Nephron (organoid): ENCODE data around the gene GCK.

Source experiments
- H3K27ac Mint-ChIP-seq, 3 experiments: 2 replicates each; pipeline ENCODE4 v1.8.0; 2020; ENCODE audit warnings: mixed read lengths in 3 of 3, mild to moderate bottlenecking in 2 of 3, moderate library complexity in 1 of 3
- H3K27me3 Mint-ChIP-seq: 2 replicates; pipeline ENCODE4 v1.8.0; 2021; ENCODE audit warnings: low read depth, mild to moderate bottlenecking, moderate library complexity, mixed read lengths
- H3K36me3 Mint-ChIP-seq: 2 replicates; pipeline ENCODE4 v1.8.0; 2020; ENCODE audit warnings: low read depth, mixed read lengths
- H3K4me1 Mint-ChIP-seq: 2 replicates; pipeline ENCODE4 v1.8.0; 2020; ENCODE audit warnings: mixed read lengths
- H3K4me3 Mint-ChIP-seq, 3 experiments: 2 replicates each; pipeline ENCODE4 v1.8.0; 2020; ENCODE audit warnings: mild to moderate bottlenecking in 3 of 3, mixed read lengths in 3 of 3, moderate library complexity in 2 of 3
- H3K9me3 Mint-ChIP-seq: 2 replicates; pipeline ENCODE4 v1.8.0; 2020; ENCODE audit warnings: mixed read lengths
- CTCF ChIP-seq, 3 experiments: fragments of 200-600 bp; sonication (generic); IDR thresholded peaks; one replicate each; pipeline ENCODE4 v1.5.0; 2021; ENCODE audit warnings: antibody characterized with exemption in 3 of 3; ENCODE audit not compliant: unreplicated experiment in 3 of 3

GCK gene

DNA sequence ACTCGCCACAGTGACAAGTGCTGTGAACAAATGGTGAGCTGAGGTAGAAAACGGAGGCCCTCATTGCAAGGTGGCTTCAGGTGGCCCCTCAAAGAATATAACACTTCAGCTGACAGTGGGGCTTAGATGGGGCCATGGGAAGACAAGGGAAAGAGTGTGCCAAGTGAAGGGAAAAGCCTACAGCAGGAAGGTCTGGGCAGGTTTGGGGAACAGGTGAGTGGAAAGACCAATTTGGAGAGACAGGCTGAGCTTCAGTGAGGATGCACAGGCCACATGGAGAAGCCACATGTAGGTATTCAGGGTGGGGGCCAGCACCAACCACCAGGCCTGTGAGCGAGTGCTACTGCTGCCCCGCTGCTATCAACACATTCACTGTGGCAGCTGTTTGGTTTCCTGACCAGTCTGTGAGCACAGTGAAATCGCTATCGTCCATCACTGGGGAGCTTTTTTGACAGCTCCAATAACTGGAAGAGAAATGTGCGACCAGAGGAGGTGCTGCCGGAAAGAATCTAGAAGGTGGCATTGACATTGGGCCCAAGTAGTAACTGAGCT, 69.3 kb downstream of the GCK start:
- H3K4me3 Mint-ChIP-seq: peak overlapping the region; percentile 46 to 70 (median 56)
- peaks cover 29% of the 10 kb centered on the region for H3K4me1 Mint-ChIP-seq
- peak overlapping the region in 1 of 3 experiments; percentile 28 for H3K27ac Mint-ChIP-seq
- H3K27me3 Mint-ChIP-seq: no peaks in the 10 kb centered on the region
- no peaks in the 10 kb centered on the region for H3K9me3 Mint-ChIP-seq
- TF ChIP-seq CTCF (IDR thresholded peaks at IDR 0.05; ENCODE audit: unreplicated experiment in 3 of 3): no peak
- peaks cover 41% of the 10 kb centered on the region for H3K36me3 Mint-ChIP-seq

DNA sequence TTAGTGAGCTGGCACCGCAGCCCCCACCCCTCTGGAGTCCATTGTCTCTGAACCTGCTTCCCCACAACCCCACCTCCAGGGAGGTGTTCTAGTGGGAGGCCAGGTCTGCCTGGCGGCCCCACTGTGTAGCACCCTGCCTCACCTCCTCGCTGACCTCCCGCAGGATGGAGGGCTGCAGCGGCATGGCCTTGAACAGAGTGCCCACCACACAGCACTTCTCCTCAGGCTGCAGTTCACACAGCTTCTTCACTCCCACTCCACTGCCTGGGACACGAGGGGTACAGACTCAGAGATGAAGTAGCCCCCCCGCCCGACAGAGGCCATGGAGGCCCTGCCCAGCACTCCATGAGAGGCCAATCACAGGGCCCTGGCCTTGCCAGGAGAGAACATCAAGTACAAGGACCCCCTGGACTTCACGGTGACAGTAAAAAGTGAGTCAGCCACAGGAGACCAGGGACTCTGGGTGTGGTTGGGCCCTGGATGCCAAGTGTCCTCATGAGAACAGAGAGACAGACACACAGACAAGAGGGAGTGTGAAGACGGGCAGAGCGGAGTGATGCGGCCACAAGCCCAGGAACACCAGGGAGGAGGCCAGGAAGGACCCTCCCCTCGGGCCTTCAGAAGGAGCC, 71.3 kb downstream of the GCK start:
- no peaks in the 10 kb centered on the region for H3K27me3 Mint-ChIP-seq
- peaks cover 58% of the 10 kb centered on the region for H3K36me3 Mint-ChIP-seq
- no peaks in the 10 kb centered on the region for H3K9me3 Mint-ChIP-seq
- H3K4me1 Mint-ChIP-seq: peaks cover 38% of the 10 kb centered on the region
- H3K4me3 Mint-ChIP-seq: no peak overlapping the region
- TF ChIP-seq CTCF (IDR thresholded peaks at IDR 0.05; ENCODE audit: unreplicated experiment in 3 of 3): no peak
- H3K27ac Mint-ChIP-seq: no peak overlapping the region

DNA sequence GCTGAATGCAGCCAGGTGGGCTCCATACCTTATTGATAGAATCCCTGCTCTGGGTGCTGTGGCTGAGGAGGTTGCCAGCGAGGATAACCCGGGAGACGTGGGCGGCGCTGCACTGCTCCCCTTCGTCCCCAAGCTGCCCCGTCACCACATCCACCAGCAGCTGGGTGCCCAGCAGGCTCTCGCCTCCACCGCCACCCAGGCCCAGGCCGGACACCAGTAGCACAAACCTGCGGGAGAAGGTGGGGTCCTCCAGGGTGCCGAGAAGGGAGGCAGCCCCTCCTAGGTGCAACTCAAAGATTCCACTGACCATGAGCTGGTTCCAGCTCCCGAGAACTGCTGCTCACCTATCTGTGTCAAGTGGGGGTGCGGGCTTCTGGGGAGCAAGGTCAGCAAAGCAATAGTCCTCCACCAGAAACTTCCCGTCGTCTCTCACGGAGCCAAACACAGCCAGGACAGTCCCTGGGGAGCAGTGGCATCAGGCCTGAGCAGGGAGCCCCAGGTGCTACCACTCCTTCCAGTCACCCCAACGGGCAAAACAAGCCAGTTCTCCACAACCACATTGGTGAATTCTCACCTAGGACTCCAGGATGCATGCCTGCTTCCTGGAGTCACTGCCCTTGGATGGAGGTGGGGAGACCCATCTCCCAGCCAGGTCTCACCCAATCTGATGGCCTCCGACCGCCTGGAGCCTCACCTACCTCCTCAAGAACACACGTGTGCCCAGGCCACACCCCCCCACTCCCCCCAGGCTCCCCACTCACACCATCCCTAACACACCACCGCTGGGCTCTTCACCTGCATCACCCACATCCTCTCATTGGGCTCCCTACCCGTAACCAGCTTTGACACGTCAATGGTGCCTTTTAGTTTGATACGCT, 72.2 kb downstream of the GCK start:
- Mint-ChIP-seq H3K4me1 (peaks cover 30% of the 10 kb centered on the region), H3K27ac (no peak overlapping the region), H3K36me3 (peaks cover 60% of the 10 kb centered on the region), H3K27me3 (no peaks in the 10 kb centered on the region), H3K4me3 (no peak overlapping the region), H3K9me3 (no peaks in the 10 kb centered on the region)
- TF ChIP-seq CTCF (IDR thresholded peaks at IDR 0.05; ENCODE audit: unreplicated experiment in 3 of 3): no peak

- Mint-ChIP-seq H3K36me3 (peaks cover 63% of the 10 kb centered on the region), H3K27ac (no peak overlapping the region), H3K4me3 (no peak overlapping the region), H3K4me1 (peaks cover 30% of the 10 kb centered on the region), H3K9me3 (no peaks in the 10 kb centered on the region), H3K27me3 (no peaks in the 10 kb centered on the region)
- TF ChIP-seq CTCF (IDR thresholded peaks at IDR 0.05; ENCODE audit: unreplicated experiment in 3 of 3): no peak
Measured at GRCh38 chr7:44116087-44116788, 73.0 kb downstream of the GCK start.

DNA sequence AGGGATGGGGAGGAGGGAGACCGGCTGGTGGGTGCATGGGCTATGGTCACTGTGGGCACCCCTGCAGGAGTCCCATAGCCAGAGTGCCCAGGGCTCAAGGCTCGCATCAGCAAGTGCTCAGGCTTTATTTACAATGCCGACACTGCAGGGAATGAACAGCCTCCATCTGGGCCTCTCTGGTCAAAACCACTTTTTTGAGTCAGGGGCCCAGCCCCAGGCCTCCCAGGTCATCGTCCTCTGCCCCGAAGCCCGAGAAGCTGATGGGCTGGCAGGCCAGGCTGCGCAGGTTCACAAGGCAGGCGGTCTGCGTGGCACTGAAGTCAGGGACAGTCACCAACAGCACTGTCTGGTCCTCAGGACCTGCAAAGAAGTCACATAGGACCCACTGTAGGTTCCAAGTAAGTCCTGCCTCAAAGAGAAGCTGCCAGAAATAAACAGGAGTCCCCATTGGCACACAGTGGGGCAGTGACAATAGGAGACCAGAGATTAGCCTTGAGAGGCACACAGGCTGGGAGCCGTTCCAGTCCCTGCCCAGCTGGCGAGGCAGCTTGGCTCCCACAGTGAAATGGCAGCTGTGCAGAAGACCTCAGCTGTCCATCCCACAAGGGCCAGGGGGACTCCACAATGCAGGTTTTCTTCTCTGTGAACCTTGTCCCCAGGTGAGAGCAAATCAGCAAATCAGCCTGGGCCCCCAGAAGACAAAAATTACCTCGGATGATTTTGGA, 74.5 kb downstream of the GCK start:
- Mint-ChIP-seq H3K4me3 (no peak overlapping the region), H3K27ac (no peak overlapping the region), H3K27me3 (no peaks in the 10 kb centered on the region), H3K4me1 (peaks cover 15% of the 10 kb centered on the region), H3K9me3 (no peaks in the 10 kb centered on the region), H3K36me3 (peaks cover 48% of the 10 kb centered on the region)
- TF ChIP-seq CTCF (IDR thresholded peaks at IDR 0.05; ENCODE audit: unreplicated experiment in 3 of 3): no peak
